ENCODE measurements around the gene CHAF1B. TPM values are rescaled to one million over a fixed set of nuclear protein-coding genes. Genes with fewer than 3 reads are reported as not detected.

Gene CHAF1B
- total RNA-seq, 1 donor from 2014 or later, result 31.5 TPM

- intact Hi-C loops (cut with micrococcal nuclease), result no loop called here
Measured at GRCh38 chr21:36425286-36425685, 40.1 kb downstream of the CHAF1B start.

- intact Hi-C loops (cut with micrococcal nuclease), result no loop called here
Measured at GRCh38 chr21:36427502-36427901, 42.3 kb downstream of the CHAF1B start.

GRCh38 chr21:36428761-36429432, 43.7 kb downstream of the CHAF1B start:
- intact Hi-C loops (cut with micrococcal nuclease), result no loop called here

- intact Hi-C loops (cut with micrococcal nuclease), result no loop called here
Measured at GRCh38 chr21:36429947-36430546, 44.9 kb downstream of the CHAF1B start.

- intact Hi-C loops (cut with micrococcal nuclease), result no loop called here
Measured at GRCh38 chr21:36430841-36431240, 45.6 kb downstream of the CHAF1B start.

- intact Hi-C loops (cut with micrococcal nuclease), result no loop called here
Measured at GRCh38 chr21:36431252-36431651, 46.1 kb downstream of the CHAF1B start.

GRCh38 chr21:36433059-36433709, 48.0 kb downstream of the CHAF1B start:
- intact Hi-C loops (cut with micrococcal nuclease), result no loop called here

GRCh38 chr21:36434144-36434543, 49.0 kb downstream of the CHAF1B start:
- intact Hi-C loops (cut with micrococcal nuclease), result no loop called here

- intact Hi-C loops (cut with micrococcal nuclease), result no loop called here
Measured at GRCh38 chr21:36436829-36437744, 51.9 kb downstream of the CHAF1B start.

GRCh38 chr21:36437745-36438128, 52.5 kb downstream of the CHAF1B start:
- intact Hi-C loops (cut with micrococcal nuclease), result no loop called here

GRCh38 chr21:36441715-36442114, 56.5 kb downstream of the CHAF1B start:
- intact Hi-C loops (cut with micrococcal nuclease), result no loop called here

GRCh38 chr21:36446301-36446700, 61.1 kb downstream of the CHAF1B start:
- intact Hi-C loops (cut with micrococcal nuclease), result no loop called here

- intact Hi-C loops (cut with micrococcal nuclease), result no loop called here
Measured at GRCh38 chr21:36450511-36450910, 65.3 kb downstream of the CHAF1B start.

GRCh38 chr21:36451506-36451905, 66.3 kb downstream of the CHAF1B start:
- intact Hi-C loops (cut with micrococcal nuclease), result no loop called here

- intact Hi-C loops (cut with micrococcal nuclease), result no loop called here
Measured at GRCh38 chr21:36452281-36452825, 67.2 kb downstream of the CHAF1B start.

- intact Hi-C loops (cut with micrococcal nuclease), result no loop called here
Measured at GRCh38 chr21:36454093-36454531, 68.9 kb downstream of the CHAF1B start.

- intact Hi-C loops (cut with micrococcal nuclease), result no loop called here
Measured at GRCh38 chr21:36454706-36455105, 69.5 kb downstream of the CHAF1B start.

- intact Hi-C loops (cut with micrococcal nuclease), result no loop called here
Measured at GRCh38 chr21:36456729-36457414, 71.7 kb downstream of the CHAF1B start.

- intact Hi-C loops (cut with micrococcal nuclease), result no loop called here
Measured at GRCh38 chr21:36459098-36459497, 73.9 kb downstream of the CHAF1B start.

- intact Hi-C loops (cut with micrococcal nuclease), result no loop called here
Measured at GRCh38 chr21:36460866-36461265, 75.7 kb downstream of the CHAF1B start.
